Measurements from ENCODE around the gene DBNL.

DNA sequence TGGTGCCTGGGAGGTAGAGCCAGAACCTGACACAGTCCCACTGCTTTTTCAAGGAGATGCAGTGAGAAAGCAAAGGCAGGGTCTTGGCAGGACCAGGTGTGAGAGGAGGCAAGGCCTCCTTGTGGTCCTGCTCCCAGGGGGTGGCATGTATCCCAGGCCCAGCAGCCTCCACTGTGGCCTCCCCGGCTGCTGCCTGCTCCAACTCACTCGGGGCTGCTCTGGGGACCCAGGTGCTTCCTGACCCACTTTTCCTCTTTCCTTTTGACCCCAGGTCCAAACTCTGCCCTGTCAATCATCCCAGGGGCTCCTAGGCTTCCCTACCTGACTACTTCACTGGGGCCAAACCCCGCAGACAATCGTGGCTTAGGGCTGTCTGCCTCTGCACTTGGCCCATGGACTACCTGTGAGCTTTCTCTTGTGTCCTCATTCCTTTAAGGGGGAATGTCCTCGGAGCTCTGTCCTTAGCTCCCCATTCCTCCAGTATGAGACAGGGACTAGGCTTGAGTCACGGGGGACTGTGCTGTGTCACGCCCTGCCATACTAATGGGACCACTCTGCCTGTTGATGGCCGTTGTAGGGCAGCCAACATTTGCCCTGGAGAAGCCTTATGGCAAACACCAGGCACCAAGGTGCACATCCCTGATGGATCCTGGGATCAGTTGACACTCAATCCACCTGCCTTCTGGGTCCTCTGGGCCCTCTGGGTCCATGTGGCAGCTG lies 58.5 kb downstream of the DBNL start:
- no peak for TF ChIP-seq CTCF (IDR thresholded peaks at IDR 0.05)
- no peak for TF ChIP-seq REST (IDR thresholded peaks at IDR 0.05; ENCODE audit: insufficient read depth in 1 of 2, low read depth in 2 of 2, low read length in 1 of 2)
